Activated CD8-positive, alpha-beta memory T cell treated with anti-CD3 and anti-CD28 coated beads for 4 hours (primary cell): ENCODE data around the gene EIF2D.

Source experiments
- DNase-seq, 2 donors: peaks; one replicate each; pipeline ENCODE4 v3.0.0-alpha.2; 2020; ENCODE audit warnings: low read depth in 2 of 2

The EIF2D gene

DNA sequence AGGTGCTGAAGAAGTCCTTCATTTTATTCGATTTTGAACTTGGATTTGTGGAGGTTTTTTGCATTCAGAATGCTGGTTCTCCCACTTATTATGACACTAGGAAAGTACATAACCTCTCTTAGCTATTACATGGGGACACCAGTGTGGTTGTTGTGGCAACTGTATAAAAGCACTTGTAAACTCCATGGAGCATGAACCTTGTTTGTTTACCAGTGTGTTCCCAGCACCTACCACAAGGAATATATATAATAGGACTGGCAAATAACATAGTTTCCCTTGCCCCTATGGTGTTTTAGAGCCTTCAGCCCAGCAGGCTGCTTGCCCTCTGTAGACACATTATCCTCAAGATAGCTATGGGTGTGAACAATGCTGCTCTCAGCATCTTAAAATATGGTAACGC lies 61.8 kb downstream of the EIF2D start:
- DNase-seq, result no peak

DNA sequence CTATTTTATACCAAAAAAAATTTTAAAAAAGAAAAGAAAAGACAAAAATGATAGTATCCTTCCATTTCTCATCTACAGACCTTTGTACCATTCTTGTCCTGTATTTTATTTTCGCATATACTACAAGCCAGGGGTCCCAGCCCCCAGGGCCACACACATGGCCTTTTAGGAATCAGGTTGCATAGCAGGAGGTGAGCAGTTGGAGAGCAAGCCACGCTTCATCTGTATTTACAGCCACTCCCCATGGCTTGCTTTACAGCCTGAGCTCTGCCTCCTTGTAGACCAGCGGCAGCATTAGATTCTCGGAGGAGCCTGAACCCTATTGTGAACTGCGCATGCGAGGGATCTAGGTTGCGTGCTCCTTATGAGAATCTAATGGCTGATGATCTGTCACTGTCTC lies 65.2 kb downstream of the EIF2D start:
- DNase-seq, result no peak

DNA sequence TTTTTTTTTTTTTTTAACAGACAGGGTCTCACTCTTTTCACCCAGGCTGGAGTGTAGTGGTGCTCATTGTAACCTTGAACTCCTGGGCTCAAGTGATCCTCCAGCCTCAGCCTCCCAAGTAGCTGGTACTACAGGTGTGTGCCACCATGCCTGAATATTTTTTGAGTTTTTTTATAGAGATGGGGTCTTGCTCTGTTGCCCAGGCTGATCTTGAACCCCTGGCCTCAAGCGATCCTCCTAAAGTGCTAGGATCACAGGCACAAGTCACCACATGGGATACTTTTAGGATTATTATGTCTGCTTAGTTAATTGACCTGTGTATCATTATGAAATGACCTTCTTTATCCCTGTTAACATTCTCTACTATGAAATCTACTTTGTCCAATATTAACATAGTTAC lies 66.9 kb downstream of the EIF2D start:
- DNase-seq, result no peak

DNA sequence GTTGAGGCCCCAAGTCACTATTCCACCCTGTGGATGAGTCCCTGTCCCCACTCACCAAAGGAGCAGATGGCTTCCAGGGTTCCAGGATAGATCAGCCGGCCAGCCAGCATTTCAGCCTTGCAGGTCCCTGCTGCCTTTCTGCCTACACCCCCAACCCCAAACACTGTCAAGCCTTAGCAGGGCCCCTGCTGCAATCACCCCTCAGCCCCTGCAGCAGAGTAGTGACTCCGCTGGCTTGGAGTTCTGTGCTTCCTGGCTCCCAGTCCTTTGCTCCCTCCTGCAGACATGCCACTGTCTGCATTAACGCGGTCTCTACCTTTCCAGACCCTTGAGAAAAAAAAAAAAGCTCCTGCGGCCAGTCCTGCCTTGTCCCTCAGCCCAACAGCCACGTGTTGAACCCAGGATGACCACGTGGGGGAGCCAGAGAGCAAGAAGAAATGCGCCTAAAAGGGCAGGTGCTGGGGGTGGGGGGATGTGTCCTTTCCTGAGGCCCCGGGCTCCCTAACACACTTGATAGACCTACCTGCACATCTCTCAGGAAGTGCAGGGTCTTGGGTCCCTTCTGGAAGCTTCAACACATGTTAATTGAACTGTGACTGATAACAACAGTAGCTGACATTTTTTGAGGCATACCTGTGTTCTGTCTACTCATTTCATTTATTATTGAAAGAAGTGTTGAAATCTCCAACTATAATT lies 67.6 kb downstream of the EIF2D start:
- peak; percentile 68 to 72 for DNase-seq
